ENCODE results near the gene RMRP.
"Not testable (repeated sequence)": the region's sequence is repeated elsewhere in the genome, so short reads cannot be mapped to it uniquely, and the experiment has no call there.

- not testable (repeated sequence) for TF ChIP-seq CTCF (IDR thresholded peaks at IDR 0.05); EZH2 (IDR thresholded peaks at IDR 0.05; ENCODE audit: borderline replicate concordance, insufficient read depth, low read depth, low read length, poor library complexity, severe bottlenecking)
Observed at GRCh38 chr9:35637427-35637955, 20.3 kb downstream of the RMRP start.

All from B cell (primary cell).